GM23248 (cell line): ENCODE results near the gene NPSR1.
"Not testable (repeated sequence)": the region's sequence is repeated elsewhere in the genome, so short reads cannot be mapped to it uniquely, and the experiment has no call there.

Experiments used
- EZH2 ChIP-seq: fragments of 200-600 bp; sonication (generic); IDR thresholded peaks from 2 replicates; pipeline ENCODE4 v1.6.1; 2018; ENCODE audit warnings: antibody characterized with exemption, mild to moderate bottlenecking; ENCODE audit not compliant: insufficient read depth, poor library complexity, severe bottlenecking
- EZH2phosphoT487 ChIP-seq: fragments of 200-600 bp; sonication (generic); IDR thresholded peaks from 2 replicates; pipeline ENCODE4 v1.6.1; 2018; ENCODE audit warnings: antibody characterized with exemption, moderate library complexity, mild to moderate bottlenecking, low read depth; ENCODE audit not compliant: insufficient read depth

GRCh38 chr7:34868602-34869001, 210.6 kb downstream of the NPSR1 start:
- TF ChIP-seq EZH2, EZH2phosphoT487: not testable (repeated sequence)
